ENCODE results near the gene FTO.

Gene FTO

GRCh38 chr16:53948734-53949430, 244.9 kb downstream of the FTO start:
- Histone ChIP-seq H3K4me1 (ENCODE audit: control insufficient read depth in 2 of 2, insufficient read depth in 2 of 2, low read length in 2 of 2) (peaks cover 10 to 11% of the 10 kb centered on the region in 2 donors), H3K27ac (ENCODE audit: low read depth in 2 of 2, low read length in 2 of 2) (no peak overlapping the region), H3K27me3 (ENCODE audit: control insufficient read depth in 2 of 2, insufficient read depth in 2 of 2, low read length in 2 of 2) (no peaks in the 10 kb centered on the region), H3K9me3 (ENCODE audit: control insufficient read depth in 2 of 2, low read length in 2 of 2) (no peaks in the 10 kb centered on the region), H3K36me3 (ENCODE audit: control insufficient read depth in 2 of 2, insufficient read depth in 2 of 2, low read length in 2 of 2) (no peaks in the 10 kb centered on the region), H3K9ac (ENCODE audit: low read depth in 1 of 2, low read length in 2 of 2) (no peak overlapping the region), H3K4me3 (ENCODE audit: low read length in 2 of 2) (no peak overlapping the region)

- Histone ChIP-seq H3K4me3 (ENCODE audit: low read length in 2 of 2) (no peak overlapping the region), H3K9me3 (ENCODE audit: control insufficient read depth in 2 of 2, low read length in 2 of 2) (no peaks in the 10 kb centered on the region), H3K27ac (ENCODE audit: low read depth in 2 of 2, low read length in 2 of 2) (no peak overlapping the region), H3K27me3 (ENCODE audit: control insufficient read depth in 2 of 2, insufficient read depth in 2 of 2, low read length in 2 of 2) (no peaks in the 10 kb centered on the region), H3K36me3 (ENCODE audit: control insufficient read depth in 2 of 2, insufficient read depth in 2 of 2, low read length in 2 of 2) (no peaks in the 10 kb centered on the region), H3K4me1 (ENCODE audit: control insufficient read depth in 2 of 2, insufficient read depth in 2 of 2, low read length in 2 of 2) (peaks cover 10 to 11% of the 10 kb centered on the region in 2 donors), H3K9ac (ENCODE audit: low read depth in 1 of 2, low read length in 2 of 2) (no peak overlapping the region)
Measured at GRCh38 chr16:53949715-53950410, 245.9 kb downstream of the FTO start.

GRCh38 chr16:53950677-53951076, 246.7 kb downstream of the FTO start:
- Histone ChIP-seq H3K27me3 (ENCODE audit: control insufficient read depth in 2 of 2, insufficient read depth in 2 of 2, low read length in 2 of 2) (no peaks in the 10 kb centered on the region), H3K4me3 (ENCODE audit: low read length in 2 of 2) (no peak overlapping the region), H3K4me1 (ENCODE audit: control insufficient read depth in 2 of 2, insufficient read depth in 2 of 2, low read length in 2 of 2) (peaks cover 10 to 11% of the 10 kb centered on the region in 2 donors), H3K36me3 (ENCODE audit: control insufficient read depth in 2 of 2, insufficient read depth in 2 of 2, low read length in 2 of 2) (no peaks in the 10 kb centered on the region), H3K9me3 (ENCODE audit: control insufficient read depth in 2 of 2, low read length in 2 of 2) (no peaks in the 10 kb centered on the region), H3K27ac (ENCODE audit: low read depth in 2 of 2, low read length in 2 of 2) (no peak overlapping the region), H3K9ac (ENCODE audit: low read depth in 1 of 2, low read length in 2 of 2) (no peak overlapping the region)

DNA sequence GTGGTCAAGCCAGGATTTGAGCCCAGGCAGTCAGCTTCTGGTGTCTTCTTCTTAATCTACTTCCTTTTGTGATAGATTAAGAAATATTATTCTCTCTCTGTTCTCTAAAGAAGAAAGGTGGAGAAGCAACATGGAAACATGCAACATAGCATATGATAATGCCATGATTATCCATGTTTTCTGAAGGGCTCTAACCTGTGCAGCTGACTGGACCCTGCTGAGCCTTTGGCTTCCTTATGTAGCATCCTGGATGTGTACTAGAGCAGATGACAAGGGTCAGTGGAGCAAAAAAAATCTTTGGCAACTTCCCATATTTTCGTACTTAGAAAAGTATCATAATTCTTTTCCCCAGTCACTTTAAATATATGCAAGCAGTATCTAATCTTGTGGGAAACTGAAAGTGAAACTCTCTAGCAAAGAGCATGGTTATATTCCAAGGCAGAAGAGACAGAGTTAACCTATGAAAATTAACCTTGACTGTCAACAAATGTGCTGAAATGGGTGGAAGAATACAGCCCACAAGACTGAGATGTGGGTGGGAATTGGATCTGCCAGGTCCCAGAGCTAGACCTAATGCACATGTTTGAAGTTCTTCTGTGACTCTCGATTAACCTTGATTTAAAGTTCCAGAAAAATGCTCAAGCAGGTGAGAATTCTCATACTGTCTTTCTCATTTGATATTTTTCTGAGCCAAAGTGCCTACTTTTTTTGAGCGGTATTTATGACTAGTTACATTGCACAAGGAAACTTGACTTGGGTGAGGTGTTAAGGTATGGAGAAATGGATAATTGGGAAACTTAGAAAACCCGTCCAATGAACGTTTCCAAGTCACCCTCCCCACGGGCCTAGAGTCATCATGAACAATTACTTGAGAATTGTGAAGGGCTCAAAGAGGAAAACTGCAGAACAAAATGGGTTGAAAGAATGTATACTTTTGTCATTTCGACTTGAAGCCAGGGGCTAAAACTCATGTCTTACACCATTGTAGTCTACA, 248.6 kb downstream of the FTO start:
- Histone ChIP-seq H3K36me3 (ENCODE audit: control insufficient read depth in 2 of 2, insufficient read depth in 2 of 2, low read length in 2 of 2) (no peaks in the 10 kb centered on the region), H3K27ac (ENCODE audit: low read depth in 2 of 2, low read length in 2 of 2) (no peak overlapping the region), H3K4me1 (ENCODE audit: control insufficient read depth in 2 of 2, insufficient read depth in 2 of 2, low read length in 2 of 2) (peaks cover 4 to 8% of the 10 kb centered on the region in 2 donors), H3K9me3 (ENCODE audit: control insufficient read depth in 2 of 2, low read length in 2 of 2) (no peaks in the 10 kb centered on the region), H3K9ac (ENCODE audit: low read depth in 1 of 2, low read length in 2 of 2) (no peak overlapping the region), H3K4me3 (ENCODE audit: low read length in 2 of 2) (peak overlapping the region in 1 of 2 donors; percentile 49), H3K27me3 (ENCODE audit: control insufficient read depth in 2 of 2, insufficient read depth in 2 of 2, low read length in 2 of 2) (no peaks in the 10 kb centered on the region)

DNA sequence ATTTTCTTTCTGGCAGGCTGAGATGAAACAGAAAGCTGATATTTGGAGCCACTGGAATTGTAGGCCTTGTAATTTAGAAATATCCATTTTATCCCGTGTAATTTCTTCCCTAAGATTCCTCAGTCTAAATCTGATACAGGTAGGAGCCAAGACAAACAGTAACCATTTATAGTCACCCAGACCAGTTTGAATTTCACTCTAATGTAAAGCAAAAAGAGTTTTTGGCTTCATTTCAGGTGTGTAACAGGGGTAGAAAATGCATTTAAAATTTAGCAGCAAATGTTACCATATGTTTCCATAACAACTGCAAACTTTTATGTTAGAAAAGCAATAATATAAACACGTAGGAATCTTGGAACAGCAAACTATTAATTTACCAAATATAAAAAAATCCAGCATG, 249.4 kb downstream of the FTO start:
- Histone ChIP-seq H3K27me3 (ENCODE audit: control insufficient read depth in 2 of 2, insufficient read depth in 2 of 2, low read length in 2 of 2) (no peaks in the 10 kb centered on the region), H3K4me1 (ENCODE audit: control insufficient read depth in 2 of 2, insufficient read depth in 2 of 2, low read length in 2 of 2) (peaks cover 4 to 8% of the 10 kb centered on the region in 2 donors), H3K9me3 (ENCODE audit: control insufficient read depth in 2 of 2, low read length in 2 of 2) (no peaks in the 10 kb centered on the region), H3K27ac (ENCODE audit: low read depth in 2 of 2, low read length in 2 of 2) (no peak overlapping the region), H3K9ac (ENCODE audit: low read depth in 1 of 2, low read length in 2 of 2) (no peak overlapping the region), H3K36me3 (ENCODE audit: control insufficient read depth in 2 of 2, insufficient read depth in 2 of 2, low read length in 2 of 2) (no peaks in the 10 kb centered on the region), H3K4me3 (ENCODE audit: low read length in 2 of 2) (no peak overlapping the region)

DNA sequence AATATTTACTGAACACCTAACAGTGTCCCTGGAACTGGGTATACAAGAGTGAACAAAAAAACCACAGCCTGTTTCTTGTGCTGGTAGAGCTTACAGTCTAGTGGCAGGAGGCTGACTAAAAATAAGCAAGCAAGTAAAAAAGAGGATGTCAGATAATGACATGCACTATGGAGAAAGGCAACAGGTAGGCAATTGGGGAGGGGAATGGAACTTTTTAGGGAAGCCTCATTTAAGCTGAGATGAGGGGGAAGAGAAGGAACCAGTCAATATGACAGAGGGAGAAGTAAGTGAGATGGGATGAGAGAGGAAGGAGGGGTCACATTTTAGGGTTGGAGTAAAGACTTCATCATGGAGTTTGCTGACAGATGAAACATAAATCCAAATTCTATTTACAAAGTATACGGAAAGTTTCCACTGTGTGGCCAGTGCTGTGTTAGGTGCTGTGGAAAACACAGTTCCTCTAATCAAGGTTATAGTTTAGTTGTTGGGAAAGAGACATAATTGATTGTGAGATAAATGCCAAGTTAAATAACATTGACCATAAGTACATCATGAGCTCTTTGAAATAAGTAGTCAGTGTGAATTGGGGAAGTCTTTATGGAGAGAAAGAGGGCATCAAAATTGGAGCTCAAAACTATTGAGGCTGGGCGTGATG, 251.4 kb downstream of the FTO start:
- no peaks in the 10 kb centered on the region for H3K27me3 ChIP-seq (ENCODE audit: control insufficient read depth in 2 of 2, insufficient read depth in 2 of 2, low read length in 2 of 2)

DNA sequence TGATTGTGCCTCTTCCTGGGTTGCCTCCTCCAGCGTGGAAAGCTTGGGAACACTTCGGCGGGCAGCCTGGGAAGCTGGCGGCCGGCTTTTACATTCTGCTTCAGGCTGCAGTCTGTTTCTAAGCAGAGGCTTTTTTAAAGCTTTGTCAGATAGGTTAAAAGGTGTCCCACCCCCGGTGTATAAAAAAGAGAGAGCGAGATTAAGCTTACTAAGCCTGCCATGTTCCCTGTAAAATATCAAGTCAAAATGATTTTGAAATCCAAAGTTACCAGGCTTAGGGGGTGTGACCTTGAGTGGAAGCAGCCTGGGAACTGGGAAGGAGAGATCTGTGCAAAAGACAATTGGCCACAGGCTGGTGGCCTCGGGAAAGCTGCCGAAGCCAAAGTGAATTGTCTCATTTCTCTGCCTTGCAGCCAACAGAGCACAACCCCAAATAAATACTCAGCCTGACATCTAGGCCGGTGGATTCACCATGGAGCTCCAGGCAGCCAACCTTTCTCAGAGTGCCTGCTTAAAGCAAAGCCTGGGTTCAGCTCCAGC, 254.5 kb downstream of the FTO start:
- Histone ChIP-seq H3K36me3 (ENCODE audit: control insufficient read depth in 2 of 2, insufficient read depth in 2 of 2, low read length in 2 of 2) (no peaks in the 10 kb centered on the region), H3K27me3 (ENCODE audit: control insufficient read depth in 2 of 2, insufficient read depth in 2 of 2, low read length in 2 of 2) (no peaks in the 10 kb centered on the region), H3K4me1 (ENCODE audit: control insufficient read depth in 2 of 2, insufficient read depth in 2 of 2, low read length in 2 of 2) (no peaks in the 10 kb centered on the region), H3K27ac (ENCODE audit: low read depth in 2 of 2, low read length in 2 of 2) (no peak overlapping the region), H3K9ac (ENCODE audit: low read depth in 1 of 2, low read length in 2 of 2) (no peak overlapping the region), H3K4me3 (ENCODE audit: low read length in 2 of 2) (no peak overlapping the region), H3K9me3 (ENCODE audit: control insufficient read depth in 2 of 2, low read length in 2 of 2) (no peaks in the 10 kb centered on the region)

More for the DNA sequence above, 251.4 kb downstream of the FTO start:
- Histone ChIP-seq H3K4me1 (ENCODE audit: control insufficient read depth in 2 of 2, insufficient read depth in 2 of 2, low read length in 2 of 2) (peaks cover 4 to 8% of the 10 kb centered on the region in 2 donors), H3K27ac (ENCODE audit: low read depth in 2 of 2, low read length in 2 of 2) (no peak overlapping the region), H3K4me3 (ENCODE audit: low read length in 2 of 2) (no peak overlapping the region), H3K9ac (ENCODE audit: low read depth in 1 of 2, low read length in 2 of 2) (no peak overlapping the region), H3K36me3 (ENCODE audit: control insufficient read depth in 2 of 2, insufficient read depth in 2 of 2, low read length in 2 of 2) (no peaks in the 10 kb centered on the region), H3K9me3 (ENCODE audit: control insufficient read depth in 2 of 2, low read length in 2 of 2) (no peaks in the 10 kb centered on the region)

- no peaks in the 10 kb centered on the region for H3K27me3 ChIP-seq (ENCODE audit: control insufficient read depth in 2 of 2, insufficient read depth in 2 of 2, low read length in 2 of 2)
- no peaks in the 10 kb centered on the region for H3K4me1 ChIP-seq (ENCODE audit: control insufficient read depth in 2 of 2, insufficient read depth in 2 of 2, low read length in 2 of 2)
- no peaks in the 10 kb centered on the region for H3K9me3 ChIP-seq (ENCODE audit: control insufficient read depth in 2 of 2, low read length in 2 of 2)
- H3K9ac ChIP-seq (ENCODE audit: low read depth in 1 of 2, low read length in 2 of 2), result no peak overlapping the region
- H3K4me3 ChIP-seq (ENCODE audit: low read length in 2 of 2), result no peak overlapping the region
- H3K36me3 ChIP-seq (ENCODE audit: control insufficient read depth in 2 of 2, insufficient read depth in 2 of 2, low read length in 2 of 2), result no peaks in the 10 kb centered on the region
- no peak overlapping the region for H3K27ac ChIP-seq (ENCODE audit: low read depth in 2 of 2, low read length in 2 of 2)
Measured at GRCh38 chr16:53960050-53960812, 256.3 kb downstream of the FTO start.

DNA sequence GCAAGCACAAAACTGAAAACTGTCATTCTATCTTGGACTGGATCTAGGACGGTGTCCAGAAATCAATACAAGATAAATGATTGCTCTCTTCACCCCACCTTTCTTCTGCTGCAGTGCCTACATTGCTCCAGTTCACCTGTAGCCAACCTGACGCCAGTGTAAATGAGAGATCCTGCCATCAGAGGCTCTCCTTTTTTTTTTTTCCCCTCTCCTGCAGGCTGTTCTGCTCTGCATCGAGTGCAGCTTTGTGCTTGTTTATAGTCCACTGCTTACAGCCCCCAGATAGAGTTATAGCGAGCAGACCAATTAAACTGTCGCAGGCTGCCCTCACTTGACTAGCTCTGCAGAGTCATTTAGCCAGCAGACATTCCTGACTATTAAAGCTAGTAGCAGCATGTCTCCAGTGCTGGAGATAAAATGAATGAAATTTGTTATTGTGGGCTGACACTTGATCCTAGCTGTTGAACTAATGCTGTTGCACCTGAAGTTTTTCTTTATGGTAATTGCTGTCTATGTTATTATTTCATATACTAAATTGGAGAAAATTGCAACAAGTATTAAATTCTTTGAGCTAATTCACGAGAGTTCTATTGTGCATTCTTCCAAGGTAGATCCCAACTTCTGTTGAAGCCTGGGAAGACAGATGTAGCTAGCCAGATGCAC, 257.1 kb downstream of the FTO start:
- H3K9me3 ChIP-seq (ENCODE audit: control insufficient read depth in 2 of 2, low read length in 2 of 2), result no peaks in the 10 kb centered on the region
- H3K27ac ChIP-seq (ENCODE audit: low read depth in 2 of 2, low read length in 2 of 2), result no peak overlapping the region
- no peaks in the 10 kb centered on the region for H3K4me1 ChIP-seq (ENCODE audit: control insufficient read depth in 2 of 2, insufficient read depth in 2 of 2, low read length in 2 of 2)
- no peaks in the 10 kb centered on the region for H3K27me3 ChIP-seq (ENCODE audit: control insufficient read depth in 2 of 2, insufficient read depth in 2 of 2, low read length in 2 of 2)
- H3K36me3 ChIP-seq (ENCODE audit: control insufficient read depth in 2 of 2, insufficient read depth in 2 of 2, low read length in 2 of 2), result no peaks in the 10 kb centered on the region
- no peak overlapping the region for H3K4me3 ChIP-seq (ENCODE audit: low read length in 2 of 2)
- H3K9ac ChIP-seq (ENCODE audit: low read depth in 1 of 2, low read length in 2 of 2), result no peak overlapping the region
